ENCODE measurements around the gene PLEKHA7.
A peak's percentile ranks its signal among the peaks of the same experiment; 100 is the strongest.

PLEKHA7 gene

DNA sequence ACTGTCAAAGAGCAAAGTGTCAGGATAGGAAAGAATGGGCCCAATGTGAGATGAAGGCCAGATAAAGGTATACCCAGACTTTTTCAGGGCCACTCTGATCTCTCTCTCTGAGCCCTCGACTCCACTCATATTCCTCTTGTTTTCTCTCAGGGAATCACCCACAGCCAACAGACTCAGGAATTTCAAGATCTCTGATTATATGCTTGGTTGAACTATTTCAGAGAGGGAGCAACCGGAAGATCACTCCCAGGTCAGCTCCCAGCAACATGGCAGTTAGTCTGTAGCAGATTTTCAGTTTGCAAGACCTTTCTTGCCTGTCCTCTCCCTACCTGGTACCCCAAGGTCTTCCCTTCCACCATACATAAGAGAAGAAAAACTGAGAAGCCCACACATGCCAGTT is 173.3 kb downstream of the PLEKHA7 start:
- DNase-seq (ENCODE audit: low read depth) = no peak
- H3K4me3 ChIP-seq (replicated peaks; ENCODE audit: low read depth, low read length) = no peak overlapping the region
- TF ChIP-seq, protein P1, sequence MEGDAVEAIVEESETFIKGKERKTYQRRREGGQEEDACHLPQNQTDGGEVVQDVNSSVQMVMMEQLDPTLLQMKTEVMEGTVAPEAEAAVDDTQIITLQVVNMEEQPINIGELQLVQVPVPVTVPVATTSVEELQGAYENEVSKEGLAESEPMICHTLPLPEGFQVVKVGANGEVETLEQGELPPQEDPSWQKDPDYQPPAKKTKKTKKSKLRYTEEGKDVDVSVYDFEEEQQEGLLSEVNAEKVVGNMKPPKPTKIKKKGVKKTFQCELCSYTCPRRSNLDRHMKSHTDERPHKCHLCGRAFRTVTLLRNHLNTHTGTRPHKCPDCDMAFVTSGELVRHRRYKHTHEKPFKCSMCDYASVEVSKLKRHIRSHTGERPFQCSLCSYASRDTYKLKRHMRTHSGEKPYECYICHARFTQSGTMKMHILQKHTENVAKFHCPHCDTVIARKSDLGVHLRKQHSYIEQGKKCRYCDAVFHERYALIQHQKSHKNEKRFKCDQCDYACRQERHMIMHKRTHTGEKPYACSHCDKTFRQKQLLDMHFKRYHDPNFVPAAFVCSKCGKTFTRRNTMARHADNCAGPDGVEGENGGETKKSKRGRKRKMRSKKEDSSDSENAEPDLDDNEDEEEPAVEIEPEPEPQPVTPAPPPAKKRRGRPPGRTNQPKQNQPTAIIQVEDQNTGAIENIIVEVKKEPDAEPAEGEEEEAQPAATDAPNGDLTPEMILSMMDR (IDR thresholded peaks at IDR 0.05; ENCODE audit: low read length, missing control alignments) = no peak

DNA sequence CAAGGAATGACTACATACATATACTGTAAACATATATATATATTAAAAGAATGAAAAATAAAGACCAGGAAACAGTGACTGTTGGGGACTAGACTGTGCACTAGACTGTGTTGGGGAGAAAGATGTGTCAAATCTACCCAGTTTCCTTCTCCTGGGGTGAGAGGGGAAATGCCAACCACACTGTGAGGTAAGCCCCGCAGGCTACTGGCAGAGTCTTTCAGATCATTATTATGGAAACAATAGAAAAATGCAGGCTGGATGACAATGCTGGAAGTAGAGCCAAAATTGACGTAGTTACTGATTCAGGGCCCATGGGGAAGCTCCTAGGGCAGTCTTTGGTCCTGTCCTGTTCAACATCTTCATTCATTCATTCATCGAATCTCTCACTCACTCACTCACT is 174.4 kb downstream of the PLEKHA7 start:
- TF ChIP-seq, protein P1 (IDR thresholded peaks at IDR 0.05; ENCODE audit: low read length, missing control alignments) = no peak
- H3K4me3 ChIP-seq (replicated peaks; ENCODE audit: low read depth, low read length) = no peak overlapping the region
- peak; percentile 24 for DNase-seq (ENCODE audit: low read depth)

DNA sequence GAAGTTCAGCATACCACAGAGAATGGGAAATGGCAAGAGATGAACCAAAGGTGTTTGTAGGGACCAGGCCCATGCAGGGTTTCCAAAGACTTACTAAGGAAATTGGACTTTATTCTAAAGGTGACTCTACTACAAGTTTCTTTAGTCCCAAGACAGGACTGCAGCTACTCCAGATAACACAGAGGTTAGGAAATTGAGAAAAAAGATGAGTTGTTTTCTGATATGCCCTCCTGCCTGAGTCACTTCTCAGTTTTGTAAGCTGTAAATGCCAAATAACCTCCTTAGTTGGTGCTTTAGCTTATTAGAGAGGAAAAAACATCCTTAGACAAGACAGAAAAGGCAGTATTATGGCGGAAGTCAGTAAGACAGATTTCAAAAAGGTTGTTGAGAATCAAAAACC is 179.8 kb downstream of the PLEKHA7 start:
- H3K4me3 ChIP-seq (replicated peaks; ENCODE audit: low read depth, low read length) = no peak overlapping the region
- TF ChIP-seq, protein P1 (IDR thresholded peaks at IDR 0.05; ENCODE audit: low read length, missing control alignments) = no peak
- no peak for DNase-seq (ENCODE audit: low read depth)

DNA sequence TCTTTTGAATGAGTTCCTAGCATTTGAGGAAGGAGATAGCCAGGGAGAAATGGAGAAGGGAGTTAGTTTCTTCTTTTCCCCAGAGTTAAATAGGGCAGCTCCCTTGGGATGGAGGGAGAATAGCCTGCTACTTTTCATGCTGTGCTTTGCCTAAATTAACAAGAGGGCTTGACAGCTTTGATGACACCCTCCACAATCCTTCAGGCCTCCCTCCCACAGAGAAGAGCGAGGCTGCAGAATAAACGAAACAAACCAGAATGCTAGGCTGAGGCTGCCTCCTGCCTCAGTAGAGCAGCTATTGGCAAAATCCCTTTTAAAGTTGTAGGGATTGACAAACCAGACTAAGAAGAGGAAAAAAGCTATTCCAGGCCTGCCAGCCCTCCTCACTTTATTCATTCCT is 181.2 kb downstream of the PLEKHA7 start:
- TF ChIP-seq, protein P1 (IDR thresholded peaks at IDR 0.05; ENCODE audit: low read length, missing control alignments) = no peak
- H3K4me3 ChIP-seq (replicated peaks; ENCODE audit: low read depth, low read length) = no peak overlapping the region
- no peak for DNase-seq (ENCODE audit: low read depth)

DNA sequence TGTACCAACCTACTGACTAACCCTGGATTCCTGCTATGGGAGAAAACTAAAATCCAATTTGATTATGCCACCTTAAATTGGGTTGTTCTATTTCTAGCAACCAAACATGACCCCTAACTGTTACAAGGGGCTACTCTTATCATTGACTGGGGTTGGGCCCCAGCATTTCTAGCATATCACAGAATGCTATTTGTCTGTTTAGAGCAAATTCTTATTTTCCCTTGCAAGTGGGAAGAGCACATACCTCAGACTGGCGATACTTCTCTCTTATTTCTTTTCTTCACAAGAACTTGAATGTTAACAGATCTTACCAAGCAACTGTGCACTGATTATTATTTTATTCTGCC is 182.0 kb downstream of the PLEKHA7 start:
- no peak for DNase-seq (ENCODE audit: low read depth)
- TF ChIP-seq, protein P1 (IDR thresholded peaks at IDR 0.05; ENCODE audit: low read length, missing control alignments) = no peak
- H3K4me3 ChIP-seq (replicated peaks; ENCODE audit: low read depth, low read length) = no peak overlapping the region

DNA sequence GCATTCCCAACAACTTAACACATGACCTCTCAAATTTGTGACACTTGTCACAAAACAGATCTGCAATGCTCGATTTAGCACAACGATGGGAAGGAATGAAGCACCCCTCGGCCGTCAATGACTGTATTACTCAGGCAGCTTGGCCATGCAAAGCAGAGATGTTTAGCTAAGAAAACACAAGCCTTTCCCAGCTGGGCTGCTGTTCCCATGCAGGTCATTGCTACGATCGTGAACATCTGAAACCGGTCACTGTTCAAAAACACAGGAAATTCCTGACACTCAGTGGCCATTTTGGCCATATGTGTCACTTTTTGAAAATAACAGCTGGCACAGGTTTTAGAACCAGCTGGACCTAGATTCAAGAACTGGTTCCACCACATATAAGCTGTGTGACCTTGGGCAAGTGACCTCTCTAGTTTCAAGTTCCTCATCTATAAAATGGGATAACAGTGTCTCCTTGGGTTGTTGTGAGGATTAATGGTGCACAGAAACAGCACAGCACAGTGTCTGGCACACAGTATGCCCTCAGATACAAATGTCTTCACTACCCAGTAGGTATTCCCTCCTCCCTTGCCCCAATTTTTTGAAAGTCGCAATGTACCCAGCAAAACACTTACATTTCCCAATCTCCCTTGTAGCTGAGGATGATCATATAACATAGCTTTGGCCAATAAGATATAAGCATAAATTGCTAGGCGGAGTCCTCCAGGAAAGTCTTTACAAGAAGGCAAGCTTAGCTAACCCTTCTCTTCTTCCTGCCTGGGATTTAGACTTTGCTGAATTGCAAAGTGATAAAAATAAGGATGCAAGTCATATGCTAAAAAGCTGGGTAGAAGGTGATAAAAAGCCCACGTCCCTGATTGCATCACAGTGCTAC is 182.7 kb downstream of the PLEKHA7 start:
- no peak overlapping the region for H3K4me3 ChIP-seq (replicated peaks; ENCODE audit: low read depth, low read length)
- DNase-seq (ENCODE audit: low read depth) = no peak
- TF ChIP-seq, protein P1 (IDR thresholded peaks at IDR 0.05; ENCODE audit: low read length, missing control alignments) = no peak

DNA sequence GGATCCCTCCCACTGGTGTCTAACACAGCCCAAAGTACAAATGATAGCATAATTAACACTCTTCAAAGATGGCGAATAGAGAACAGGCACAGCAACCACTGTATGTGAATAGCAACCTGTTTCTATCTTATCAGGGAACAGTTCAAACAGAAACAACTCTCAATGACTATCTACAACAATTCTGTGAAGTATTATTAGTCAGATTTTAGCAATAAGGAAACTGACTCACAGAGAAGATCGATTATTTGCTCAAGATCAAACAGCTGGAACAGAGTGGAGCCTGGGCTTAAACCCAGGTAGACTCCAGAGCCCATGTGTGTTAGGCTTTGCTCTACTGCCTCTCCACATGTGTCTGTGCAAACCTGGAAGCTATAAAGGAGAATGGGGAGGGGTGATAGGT is 187.1 kb downstream of the PLEKHA7 start:
- H3K4me3 ChIP-seq (replicated peaks; ENCODE audit: low read depth, low read length) = no peak overlapping the region
- DNase-seq (ENCODE audit: low read depth) = no peak
- TF ChIP-seq, protein P1 (IDR thresholded peaks at IDR 0.05; ENCODE audit: low read length, missing control alignments) = no peak
